DMS79 treated with DMSO at 0.1 percent for 48 hours (cell line): ENCODE measurements around the gene CLN3.
A peak's percentile ranks its signal among the peaks of the same experiment; 100 is the strongest.
"Not testable (repeated sequence)": the region's sequence is repeated elsewhere in the genome, so short reads cannot be mapped to it uniquely, and the experiment has no call there.

Experiments used
- DNase-seq: peaks from one replicate; lab custom pipeline; 2025; lab: John Stamatoyannopoulos, UW

The CLN3 gene

GRCh38 chr16:28494121-28494851 is 2.4 kb upstream of the CLN3 start, which contains the start of gene APOBR:
Gene APOBR (plus strand): TSS chr16:28494643. CDS start chr16:28494682, 39 bp downstream.
- DNase-seq = no peak

GRCh38 chr16:28492511-28492910 is 637 bp upstream of the CLN3 start:
- DNase-seq = no peak

- peak; percentile 23 for DNase-seq
These were observed 474 bp downstream of the CLN3 start for GRCh38 chr16:28491230-28491969.

GRCh38 chr16:28486266-28486665 is 5.6 kb downstream of the CLN3 start:
- no peak for DNase-seq

- not testable (repeated sequence) for DNase-seq
These were observed 8.5 kb downstream of the CLN3 start for GRCh38 chr16:28483361-28483760.

- no peak for DNase-seq
These were observed 9.8 kb downstream of the CLN3 start for GRCh38 chr16:28482026-28482425.

- no peak for DNase-seq
These were observed 13.2 kb downstream of the CLN3 start for GRCh38 chr16:28478506-28479180.

- no peak for DNase-seq
These were observed 14.5 kb downstream of the CLN3 start for GRCh38 chr16:28477311-28477920.

- DNase-seq = no peak
These were observed 16.7 kb downstream of the CLN3 start for GRCh38 chr16:28475221-28475620.

- DNase-seq = no peak
These were observed 18.1 kb downstream of the CLN3 start for GRCh38 chr16:28473714-28474265.

GRCh38 chr16:28447081-28447480 is 44.8 kb downstream of the CLN3 start:
- not testable (repeated sequence) for DNase-seq

GRCh38 chr16:28446388-28446787 is 45.5 kb downstream of the CLN3 start:
- not testable (repeated sequence) for DNase-seq

GRCh38 chr16:28443943-28444342 is 47.9 kb downstream of the CLN3 start:
- DNase-seq = not testable (repeated sequence)

- not testable (repeated sequence) for DNase-seq
These were observed 53.0 kb downstream of the CLN3 start for GRCh38 chr16:28438899-28439298.

GRCh38 chr16:28435340-28435739 is 56.5 kb downstream of the CLN3 start:
- not testable (repeated sequence) for DNase-seq
